HG03060 (cell line): ENCODE measurements around the gene ZDHHC13.

Experiments used
- ATAC-seq: cut with Tn5 transposase; IDR thresholded peaks from one replicate; pipeline ENCODE4 v1.9.1; 2021; ENCODE audit warnings: low read depth, moderate number of reproducible peaks; ENCODE audit not compliant: unreplicated experiment

Gene ZDHHC13

GRCh38 chr11:19116971-19117759 is at the start of gene ZDHHC13:
TSS of gene ZDHHC13 (plus strand) at chr11:19117168. CDS start at chr11:19117250, 82 bp downstream.
- ATAC-seq = peak; percentile 97

DNA sequence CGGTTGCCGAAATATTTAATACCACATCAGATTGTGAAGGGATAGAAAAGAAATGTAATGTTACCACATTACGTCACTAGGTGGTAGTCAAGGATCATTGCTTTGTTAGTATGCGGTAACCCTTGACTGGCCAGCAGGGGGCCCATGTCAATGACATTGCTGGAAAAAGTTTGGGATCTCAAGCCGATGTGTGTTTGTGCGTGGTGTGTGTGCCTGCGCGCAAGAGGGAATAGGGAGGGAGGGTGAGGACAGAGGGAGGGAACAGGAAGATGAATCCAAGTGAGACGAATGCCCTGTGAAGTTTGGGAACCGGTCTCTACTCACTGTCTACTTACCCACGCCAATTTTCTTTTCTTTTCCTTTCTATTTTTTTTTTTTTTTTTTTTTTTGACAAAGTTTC is 45.7 kb upstream of the ZDHHC13 start:
- ATAC-seq = peak; percentile 97

GRCh38 chr11:19072464-19072863 is 44.5 kb upstream of the ZDHHC13 start:
- no peak for ATAC-seq

GRCh38 chr11:19073454-19074415 is 43.2 kb upstream of the ZDHHC13 start:
- no peak for ATAC-seq

DNA sequence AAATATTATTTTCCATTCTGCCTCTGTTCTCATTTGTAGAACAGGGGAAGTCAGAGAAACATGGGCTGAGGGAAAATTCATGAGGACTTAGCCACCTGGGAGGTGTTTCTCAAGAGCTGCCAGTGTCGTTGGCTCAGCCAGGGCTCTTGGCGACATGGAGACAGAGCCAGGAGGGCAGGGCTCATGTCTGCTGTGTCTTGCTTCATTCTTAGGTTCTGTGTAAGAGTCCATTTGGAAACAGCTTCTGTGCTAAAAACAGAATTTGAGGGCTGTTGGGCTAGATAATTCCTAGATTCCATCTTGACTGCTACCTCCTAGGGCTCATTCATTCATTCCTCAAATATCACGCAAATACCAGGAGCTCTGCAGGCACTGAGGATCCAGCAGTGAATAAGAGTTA is 41.3 kb upstream of the ZDHHC13 start:
- ATAC-seq = no peak

DNA sequence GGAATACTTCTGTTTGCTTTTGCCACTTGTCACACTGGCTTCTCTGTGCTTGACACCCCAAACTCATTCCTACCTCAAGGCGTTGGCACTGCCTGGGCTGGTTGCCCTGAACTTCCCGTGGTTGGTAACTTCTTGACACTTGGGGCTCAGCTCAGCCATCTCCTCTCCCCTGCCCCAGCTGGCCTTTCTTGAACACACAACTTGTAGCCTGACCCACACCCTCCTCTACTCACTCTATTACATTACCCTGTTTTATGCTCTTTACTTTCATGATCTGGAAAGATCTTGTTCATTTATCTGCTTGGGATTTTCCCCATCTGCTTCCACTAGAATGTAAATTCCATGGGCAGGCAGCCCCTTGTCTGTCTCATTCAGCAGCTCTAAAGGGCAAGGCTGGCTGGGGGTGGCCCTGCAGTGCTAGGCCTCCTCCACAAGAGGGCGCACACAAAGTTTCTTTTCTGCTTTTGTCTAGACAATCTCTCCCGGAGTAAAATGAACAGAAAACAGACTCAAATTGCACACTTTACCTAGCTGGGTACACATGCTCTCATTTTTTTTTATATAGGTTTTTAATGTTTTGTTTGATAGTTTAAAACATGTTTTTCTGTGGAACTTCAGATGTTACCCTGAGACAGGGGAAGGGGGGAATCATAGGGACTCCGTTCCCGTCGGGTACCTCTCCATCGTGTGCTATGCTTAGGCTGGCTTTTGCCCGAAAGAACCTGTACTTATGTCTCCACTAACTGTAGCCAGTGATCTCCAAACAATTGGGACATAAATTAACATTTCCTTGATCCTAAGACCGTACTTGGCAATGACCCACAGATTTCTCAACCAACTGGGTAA is 40.0 kb upstream of the ZDHHC13 start:
- no peak for ATAC-seq

DNA sequence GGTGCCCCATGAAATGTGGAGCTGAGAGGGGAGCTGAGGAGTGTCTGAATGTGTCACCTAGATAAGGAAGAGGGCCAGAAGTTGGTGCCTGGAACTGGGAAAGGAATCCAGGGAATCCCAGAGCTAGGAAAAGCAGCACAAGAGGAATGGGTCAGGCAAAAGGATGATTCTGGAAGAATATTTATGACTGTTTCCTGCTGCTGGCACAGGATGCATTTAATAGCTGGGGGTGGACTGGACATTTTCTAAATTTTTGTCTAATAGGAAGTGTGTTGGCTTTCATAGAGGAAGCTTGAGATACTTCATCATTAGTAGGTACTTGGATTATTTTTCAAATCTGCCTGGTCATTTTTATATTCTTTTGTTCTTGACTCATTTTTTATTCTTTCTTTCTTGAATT is 39.0 kb upstream of the ZDHHC13 start:
- no peak for ATAC-seq

DNA sequence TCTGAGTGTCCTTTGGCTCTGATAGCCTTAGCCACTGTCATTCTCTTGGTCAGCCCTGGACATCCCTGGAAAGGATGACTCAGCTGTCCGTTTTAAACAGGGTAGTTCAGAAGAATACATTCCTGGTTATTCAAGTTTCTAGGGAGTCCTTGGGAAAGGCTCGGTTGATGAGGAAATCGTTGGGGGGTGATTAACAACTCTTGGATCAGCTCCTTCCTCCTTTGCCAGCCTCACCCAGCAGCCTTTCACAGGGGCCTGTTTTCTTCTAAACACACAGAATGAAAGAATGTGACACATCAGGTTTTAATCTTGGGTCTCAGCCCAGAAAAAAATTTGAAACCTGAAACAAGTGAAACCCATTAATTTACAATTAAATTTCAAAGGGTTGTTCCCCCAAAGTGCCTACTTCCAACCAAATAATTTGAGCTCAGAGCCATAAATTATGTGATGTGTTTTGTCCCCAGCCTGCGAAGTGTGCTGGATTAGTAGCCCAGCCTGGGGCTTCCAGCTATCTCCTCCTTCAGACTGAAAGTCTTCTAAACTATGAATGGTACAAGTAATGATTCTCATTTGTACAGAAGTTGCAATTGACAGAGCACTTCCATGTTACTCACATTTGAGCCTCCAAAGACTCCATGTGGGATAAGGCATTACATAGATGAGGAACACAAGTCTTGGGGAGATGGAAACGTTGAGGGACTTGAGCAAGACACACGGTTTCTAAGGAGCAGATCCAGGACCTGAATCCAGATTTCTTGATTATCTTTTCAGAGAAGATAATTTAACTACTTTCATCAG is 37.1 kb upstream of the ZDHHC13 start:
- no peak for ATAC-seq

GRCh38 chr11:19080579-19080993 is 36.4 kb upstream of the ZDHHC13 start:
- no peak for ATAC-seq

DNA sequence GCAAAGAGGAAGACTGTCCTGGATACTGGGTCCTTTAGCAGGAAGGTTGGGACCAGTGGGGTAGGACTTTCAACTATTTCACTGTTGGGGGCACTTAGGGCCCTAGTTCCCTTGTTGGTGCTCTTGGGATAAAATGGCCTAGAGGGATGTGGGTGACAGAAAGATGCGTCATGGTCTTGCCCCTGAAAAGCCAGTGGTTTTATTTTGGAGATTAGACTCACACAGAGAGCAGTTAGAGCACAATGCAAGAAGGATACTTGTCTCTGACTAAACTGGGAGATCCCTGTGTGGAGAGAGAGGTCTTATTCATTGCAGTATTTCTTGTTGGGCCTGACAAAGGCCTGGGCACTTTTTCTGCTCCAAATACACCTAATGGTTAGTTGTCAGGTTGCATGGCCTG is 33.8 kb upstream of the ZDHHC13 start:
- no peak for ATAC-seq

DNA sequence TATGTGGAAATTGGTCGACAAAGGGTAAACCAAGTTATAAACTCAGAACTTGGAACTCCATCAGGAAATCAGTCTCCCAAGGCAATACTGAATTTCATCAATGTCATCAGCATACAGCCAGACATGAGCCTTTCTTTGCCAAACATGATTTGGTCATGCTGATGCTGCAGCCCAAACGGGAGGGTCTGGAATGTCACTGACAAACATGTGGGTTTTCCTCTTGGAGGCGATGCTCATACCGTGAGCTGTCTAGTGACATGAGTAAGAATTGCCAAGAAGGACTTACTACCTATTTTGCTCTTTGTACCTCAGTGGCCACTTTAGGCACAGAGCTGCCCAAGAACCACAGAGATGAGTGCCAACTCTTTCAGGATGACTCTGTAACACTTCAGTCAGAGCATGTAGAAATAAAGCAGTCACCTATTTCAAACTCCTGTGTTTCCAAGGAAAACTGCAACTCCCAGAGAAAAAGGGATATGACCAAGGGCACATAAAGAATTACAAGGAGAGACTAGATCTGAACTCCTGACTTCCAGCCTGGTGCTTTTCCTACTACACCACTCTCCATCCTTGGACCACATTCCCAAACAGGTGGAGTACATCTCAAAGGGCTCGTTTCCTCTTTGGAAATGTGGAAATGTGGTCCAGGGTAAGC is 32.2 kb upstream of the ZDHHC13 start:
- no peak for ATAC-seq

- no peak for ATAC-seq
These were observed 29.3 kb upstream of the ZDHHC13 start for GRCh38 chr11:19087658-19088057.

- ATAC-seq = no peak
These were observed 28.2 kb upstream of the ZDHHC13 start for GRCh38 chr11:19088791-19089190.

GRCh38 chr11:19089421-19089820 is 27.5 kb upstream of the ZDHHC13 start:
- ATAC-seq = no peak

- no peak for ATAC-seq
These were observed 25.6 kb upstream of the ZDHHC13 start for GRCh38 chr11:19091366-19091765.

DNA sequence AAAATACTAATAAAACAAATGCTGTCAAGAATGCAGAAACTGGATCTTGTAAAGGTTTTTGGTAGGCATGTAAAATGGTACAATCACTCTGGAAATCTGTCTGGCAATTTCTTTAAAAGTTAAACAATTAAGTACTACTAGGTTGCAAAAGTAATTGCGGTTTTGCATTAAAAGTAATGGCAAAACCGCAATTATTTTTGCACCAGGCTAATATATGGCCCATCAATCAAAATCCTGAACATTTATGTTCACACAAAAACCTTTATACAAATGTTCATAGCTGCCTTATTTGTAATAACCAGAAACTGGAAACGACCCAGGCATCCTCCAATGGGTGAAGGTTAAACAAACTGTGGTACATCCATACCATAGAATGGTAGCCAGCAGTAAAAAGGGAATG is 24.6 kb upstream of the ZDHHC13 start:
- ATAC-seq = no peak

DNA sequence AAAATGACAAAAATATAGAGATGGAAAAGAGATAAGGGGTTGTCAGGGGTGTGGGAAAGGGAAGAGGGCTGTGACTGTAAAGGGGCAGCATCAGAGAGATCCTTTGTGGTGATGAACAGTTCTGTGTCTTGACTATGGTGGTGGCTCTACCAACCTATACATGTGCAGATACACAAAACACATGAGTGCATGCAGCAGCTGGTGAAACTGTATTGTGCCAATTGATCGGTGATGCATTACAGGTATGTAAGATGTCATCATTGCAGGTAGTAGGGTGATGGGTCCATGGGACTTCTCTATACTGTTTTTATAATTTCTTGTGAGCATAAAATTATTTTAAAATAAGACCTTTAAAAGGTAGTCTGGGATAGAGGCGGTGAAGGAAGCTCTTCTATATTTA is 24.1 kb upstream of the ZDHHC13 start:
- no peak for ATAC-seq

DNA sequence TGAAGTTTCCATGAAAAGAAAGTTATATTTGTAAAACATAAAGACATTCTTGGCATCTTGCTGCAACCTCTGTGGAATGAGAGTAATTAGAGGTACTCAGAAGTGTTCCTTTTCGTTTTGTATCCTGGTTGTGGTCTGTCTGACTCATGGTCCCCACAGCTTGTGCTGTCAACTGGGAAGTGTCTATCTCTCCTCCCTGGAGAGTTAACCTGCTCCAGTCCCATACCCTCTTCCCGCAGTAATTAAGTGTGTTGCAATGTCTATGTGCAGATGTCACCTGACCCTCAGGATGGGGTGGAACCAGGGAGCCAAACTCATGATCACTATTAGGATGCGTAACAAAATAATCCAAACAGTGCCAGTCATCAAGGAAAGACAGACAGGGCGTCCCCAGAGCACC is 23.0 kb upstream of the ZDHHC13 start:
- ATAC-seq = no peak

DNA sequence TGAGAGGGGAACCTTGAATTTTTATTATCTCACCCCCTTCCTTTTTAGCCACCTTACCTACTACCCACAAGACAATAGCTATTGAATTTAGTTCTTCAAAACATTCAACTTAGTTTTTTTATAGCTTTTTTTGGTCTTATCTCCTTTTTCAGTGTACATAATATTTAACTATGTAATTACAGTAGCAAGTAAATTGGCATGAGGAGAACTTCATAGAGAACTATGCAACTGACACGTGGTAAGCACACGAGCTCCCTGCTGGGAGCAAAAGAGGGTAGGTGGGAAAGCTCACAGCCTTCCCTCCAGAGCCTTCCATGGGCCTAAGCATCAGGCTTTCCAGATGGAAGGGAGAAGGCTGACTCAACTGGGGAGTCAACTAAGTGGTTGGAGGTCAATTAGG is 22.1 kb upstream of the ZDHHC13 start:
- ATAC-seq = no peak
